ENCODE results near the gene MEDAG. TPM values are rescaled to one million over a fixed set of nuclear protein-coding genes. Genes with fewer than 3 reads are reported as not detected.

Gene MEDAG
- total RNA-seq, 2 donors from 2014 or later = 163 to 634 TPM

- Histone ChIP-seq H3K4me3 (peak overlapping the region; percentile 44), H3K27me3 (replicated peaks; ENCODE audit: insufficient read depth) (no peaks in the 10 kb centered on the region), H3K36me3 (no peaks in the 10 kb centered on the region), H3K27ac (peak overlapping the region; percentile 95 to 97), H3K4me1 (ENCODE audit: control insufficient read depth in 1 of 2, low read depth in 2 of 2) (peaks cover 35 to 61% of the 10 kb centered on the region in 2 donors), H3K9me3 (no peaks in the 10 kb centered on the region)
- ATAC-seq (ENCODE audit: insufficient number of reproducible peaks, low FRiP score, low read depth) (no peak), DNase-seq (ENCODE audit: low spot score) (no peak)
- TF ChIP-seq, protein P1, sequence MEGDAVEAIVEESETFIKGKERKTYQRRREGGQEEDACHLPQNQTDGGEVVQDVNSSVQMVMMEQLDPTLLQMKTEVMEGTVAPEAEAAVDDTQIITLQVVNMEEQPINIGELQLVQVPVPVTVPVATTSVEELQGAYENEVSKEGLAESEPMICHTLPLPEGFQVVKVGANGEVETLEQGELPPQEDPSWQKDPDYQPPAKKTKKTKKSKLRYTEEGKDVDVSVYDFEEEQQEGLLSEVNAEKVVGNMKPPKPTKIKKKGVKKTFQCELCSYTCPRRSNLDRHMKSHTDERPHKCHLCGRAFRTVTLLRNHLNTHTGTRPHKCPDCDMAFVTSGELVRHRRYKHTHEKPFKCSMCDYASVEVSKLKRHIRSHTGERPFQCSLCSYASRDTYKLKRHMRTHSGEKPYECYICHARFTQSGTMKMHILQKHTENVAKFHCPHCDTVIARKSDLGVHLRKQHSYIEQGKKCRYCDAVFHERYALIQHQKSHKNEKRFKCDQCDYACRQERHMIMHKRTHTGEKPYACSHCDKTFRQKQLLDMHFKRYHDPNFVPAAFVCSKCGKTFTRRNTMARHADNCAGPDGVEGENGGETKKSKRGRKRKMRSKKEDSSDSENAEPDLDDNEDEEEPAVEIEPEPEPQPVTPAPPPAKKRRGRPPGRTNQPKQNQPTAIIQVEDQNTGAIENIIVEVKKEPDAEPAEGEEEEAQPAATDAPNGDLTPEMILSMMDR (IDR thresholded peaks at IDR 0.05) = no peak
These were observed 25.8 kb upstream of the MEDAG start for GRCh38 chr13:30880151-30880855.

GRCh38 chr13:30880856-30881155, 25.3 kb upstream of the MEDAG start:
- ATAC-seq (ENCODE audit: insufficient number of reproducible peaks, low FRiP score, low read depth) (peak; percentile 80), DNase-seq (ENCODE audit: low spot score) (no peak)
- H3K27ac ChIP-seq = peak overlapping the region; percentile 95 to 97

GRCh38 chr13:30881191-30881651, 24.9 kb upstream of the MEDAG start:
- H3K27me3 ChIP-seq (replicated peaks; ENCODE audit: insufficient read depth) = no peaks in the 10 kb centered on the region
- H3K9me3 ChIP-seq = no peaks in the 10 kb centered on the region
- H3K27ac ChIP-seq = peak overlapping the region; percentile 95 to 97
- peak overlapping the region; percentile 44 for H3K4me3 ChIP-seq
- TF ChIP-seq, protein P1 (IDR thresholded peaks at IDR 0.05) = no peak
- ATAC-seq (ENCODE audit: insufficient number of reproducible peaks, low FRiP score, low read depth) (peak; percentile 65), DNase-seq (ENCODE audit: low spot score) (peak; percentile 57)
- no peaks in the 10 kb centered on the region for H3K36me3 ChIP-seq
- peaks cover 35 to 56% of the 10 kb centered on the region in 2 donors for H3K4me1 ChIP-seq (ENCODE audit: control insufficient read depth in 1 of 2, low read depth in 2 of 2)

More at GRCh38 chr13:30880856-30881155, 25.3 kb upstream of the MEDAG start:
- no peaks in the 10 kb centered on the region for H3K36me3 ChIP-seq
- TF ChIP-seq, protein P1 (IDR thresholded peaks at IDR 0.05) = no peak
- no peaks in the 10 kb centered on the region for H3K9me3 ChIP-seq
- H3K27me3 ChIP-seq (replicated peaks; ENCODE audit: insufficient read depth) = no peaks in the 10 kb centered on the region
- peak overlapping the region; percentile 44 for H3K4me3 ChIP-seq
- H3K4me1 ChIP-seq (ENCODE audit: control insufficient read depth in 1 of 2, low read depth in 2 of 2) = peaks cover 35 to 60% of the 10 kb centered on the region in 2 donors

GRCh38 chr13:30882026-30882850, 23.8 kb upstream of the MEDAG start:
- TF ChIP-seq, protein P1 (IDR thresholded peaks at IDR 0.05) = no peak
- no peak overlapping the region for H3K4me3 ChIP-seq
- H3K27ac ChIP-seq = peak overlapping the region; percentile 95 to 97
- H3K4me1 ChIP-seq (ENCODE audit: control insufficient read depth in 1 of 2, low read depth in 2 of 2) = peaks cover 31 to 48% of the 10 kb centered on the region in 2 donors
- ATAC-seq (ENCODE audit: insufficient number of reproducible peaks, low FRiP score, low read depth) (no peak), DNase-seq (ENCODE audit: low spot score) (no peak)
- no peaks in the 10 kb centered on the region for H3K27me3 ChIP-seq (replicated peaks; ENCODE audit: insufficient read depth)
- no peaks in the 10 kb centered on the region for H3K36me3 ChIP-seq
- no peaks in the 10 kb centered on the region for H3K9me3 ChIP-seq

All from thoracic aorta (tissue), 2 donors.